ENCODE data around the gene MICB.
"Not testable (repeated sequence)": the region's sequence is repeated elsewhere in the genome, so short reads cannot be mapped to it uniquely, and the experiment has no call there.

MICB gene

DNA sequence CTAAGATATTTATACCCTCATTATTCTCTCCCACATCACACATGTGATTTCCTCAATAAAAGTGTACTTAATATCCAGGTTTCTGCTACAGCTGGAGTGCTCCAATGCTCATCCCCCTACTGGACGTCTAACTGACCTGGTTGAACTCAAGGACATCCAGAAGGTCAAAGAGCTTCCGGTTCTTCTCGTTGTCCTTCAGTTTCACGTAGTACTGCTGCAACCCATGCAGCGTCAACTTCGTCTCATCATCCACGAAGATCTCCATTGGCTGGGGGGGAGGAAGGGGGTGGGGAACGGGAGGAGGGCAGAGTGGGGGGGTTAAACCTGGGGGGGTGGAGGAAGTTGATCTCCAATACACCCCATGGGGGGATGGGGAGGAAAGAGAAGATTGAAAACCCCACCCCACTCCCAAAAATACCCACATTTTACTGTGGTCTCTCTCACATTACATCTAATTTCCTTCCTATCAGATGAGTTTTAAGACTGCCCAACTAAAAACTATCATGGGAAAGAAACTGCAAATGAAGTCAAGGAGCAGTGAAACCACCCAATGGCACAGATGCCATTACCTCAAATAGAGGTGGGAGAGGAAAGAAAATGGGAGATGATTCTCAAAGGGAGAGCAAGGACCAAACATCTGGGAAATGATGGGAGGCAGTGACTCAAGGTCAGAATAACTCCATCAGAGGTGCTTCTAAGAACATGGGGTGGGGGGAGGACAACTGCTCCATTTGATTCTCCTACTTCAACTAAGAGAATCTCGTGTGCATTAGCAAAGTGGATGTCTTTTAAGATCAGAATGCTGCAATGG is 34.9 kb downstream of the MICB start:
- in situ Hi-C loops (cut with MboI; ENCODE audit: low pct_unique_long_range_greater_than_20kb, low sequenced_read_pairs): no loop called here
- no peak for DNase-seq

DNA sequence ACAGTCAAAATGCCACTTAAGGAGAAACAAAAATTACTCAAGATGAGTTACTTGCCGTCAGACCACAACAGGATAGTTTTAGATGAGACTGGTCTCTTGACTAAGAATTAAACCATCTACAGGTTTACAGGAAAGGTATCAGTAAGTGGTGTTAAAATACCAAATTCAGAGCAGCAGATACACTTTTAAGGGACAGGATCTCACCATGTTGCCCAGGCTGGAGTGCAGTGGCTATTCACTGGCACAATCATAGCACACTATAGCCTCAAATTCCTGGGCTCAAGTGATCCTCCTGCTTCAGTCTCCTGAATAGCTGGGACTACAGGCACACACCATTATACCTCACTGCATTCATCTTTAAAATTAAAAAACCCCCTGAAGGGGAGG is 35.5 kb downstream of the MICB start:
- no peak for DNase-seq
- in situ Hi-C loops (cut with MboI; ENCODE audit: low pct_unique_long_range_greater_than_20kb, low sequenced_read_pairs): no loop called here

DNA sequence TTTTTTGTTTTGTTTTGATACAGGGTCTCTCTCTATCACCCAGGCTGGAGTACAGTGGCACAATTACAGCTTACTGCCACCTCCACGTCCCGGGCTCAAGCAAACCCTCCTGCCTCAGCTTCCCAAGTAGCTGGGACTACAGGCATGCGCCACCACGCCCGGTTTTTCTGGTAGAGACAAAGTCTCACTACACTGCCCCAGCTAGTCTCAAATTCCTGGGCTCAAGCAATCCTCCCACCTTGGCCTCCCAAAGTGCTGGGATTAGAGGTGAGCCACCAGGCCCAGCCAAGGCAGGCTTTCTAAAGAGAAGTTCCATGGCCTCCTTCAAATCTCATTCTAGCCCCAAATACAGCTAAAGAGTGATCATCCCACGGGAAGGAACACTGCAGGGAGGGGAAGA is 36.1 kb downstream of the MICB start:
- in situ Hi-C loops (cut with MboI; ENCODE audit: low pct_unique_long_range_greater_than_20kb, low sequenced_read_pairs): no loop called here
- no peak for DNase-seq

DNA sequence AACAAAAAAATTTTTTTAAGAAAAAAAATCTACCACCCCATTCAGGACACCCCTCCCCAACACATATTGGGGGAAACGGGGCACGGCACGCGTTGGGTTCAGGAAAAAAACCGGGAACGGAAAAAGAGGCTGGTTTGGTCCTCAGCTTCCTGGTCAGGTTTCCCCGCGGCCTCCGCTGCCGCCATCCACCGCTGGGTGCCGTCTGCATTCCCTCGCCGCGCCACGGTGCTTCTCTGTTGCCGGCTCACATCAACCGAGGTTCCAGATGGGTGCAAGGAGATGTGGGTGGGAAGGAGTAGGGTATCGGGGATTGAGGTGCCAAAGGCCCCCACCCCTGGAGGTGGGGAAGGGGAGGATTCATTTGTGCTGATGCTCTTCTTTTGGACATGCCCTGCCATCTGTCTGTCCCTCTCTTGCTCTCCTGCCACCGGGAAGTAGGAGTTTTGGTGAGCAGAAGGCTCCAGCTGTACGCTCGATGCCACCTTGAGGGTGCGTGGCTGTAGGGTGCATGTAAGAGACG is 36.6 kb downstream of the MICB start:
- in situ Hi-C loops (cut with MboI; ENCODE audit: low pct_unique_long_range_greater_than_20kb, low sequenced_read_pairs): no loop called here

DNA sequence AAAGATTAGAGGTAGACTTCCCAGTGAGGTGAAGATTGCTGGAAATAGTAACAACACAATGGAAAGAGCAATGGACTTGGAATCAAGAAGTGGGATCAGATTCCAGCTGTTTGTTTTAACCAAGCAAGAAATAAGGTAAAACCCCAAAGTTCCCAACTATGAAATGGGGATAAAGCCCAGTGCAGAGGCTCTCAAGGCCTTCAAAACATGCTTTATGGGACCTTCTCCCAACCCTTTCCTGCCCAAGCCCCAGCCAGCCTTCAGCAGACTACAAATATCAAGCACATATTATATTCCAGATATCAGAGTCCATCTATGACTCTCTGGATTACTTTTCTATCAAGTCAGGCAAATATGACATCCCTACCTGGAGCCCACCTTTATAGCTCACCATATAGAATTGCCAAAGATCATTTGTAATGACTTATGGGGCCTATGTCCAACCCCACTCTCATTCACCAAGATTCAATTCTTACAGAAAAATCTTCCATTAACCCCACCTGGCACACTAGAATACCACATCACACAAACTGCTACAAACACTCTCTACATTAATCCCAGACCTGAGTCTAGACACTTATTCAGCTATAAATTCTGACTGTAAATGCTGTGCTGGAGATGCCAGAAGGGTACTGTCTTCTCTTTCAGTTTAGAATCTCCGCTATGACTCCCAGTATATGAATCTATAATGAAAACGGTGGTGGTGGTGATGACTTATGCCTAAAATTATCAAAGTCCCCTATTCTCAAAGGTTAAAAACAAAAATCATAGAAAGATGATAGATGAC is 37.8 kb downstream of the MICB start:
- DNase-seq: no peak
- in situ Hi-C loops (cut with MboI; ENCODE audit: low pct_unique_long_range_greater_than_20kb, low sequenced_read_pairs): no loop called here

More for the DNA sequence above, 36.6 kb downstream of the MICB start:
- no peak for DNase-seq

DNA sequence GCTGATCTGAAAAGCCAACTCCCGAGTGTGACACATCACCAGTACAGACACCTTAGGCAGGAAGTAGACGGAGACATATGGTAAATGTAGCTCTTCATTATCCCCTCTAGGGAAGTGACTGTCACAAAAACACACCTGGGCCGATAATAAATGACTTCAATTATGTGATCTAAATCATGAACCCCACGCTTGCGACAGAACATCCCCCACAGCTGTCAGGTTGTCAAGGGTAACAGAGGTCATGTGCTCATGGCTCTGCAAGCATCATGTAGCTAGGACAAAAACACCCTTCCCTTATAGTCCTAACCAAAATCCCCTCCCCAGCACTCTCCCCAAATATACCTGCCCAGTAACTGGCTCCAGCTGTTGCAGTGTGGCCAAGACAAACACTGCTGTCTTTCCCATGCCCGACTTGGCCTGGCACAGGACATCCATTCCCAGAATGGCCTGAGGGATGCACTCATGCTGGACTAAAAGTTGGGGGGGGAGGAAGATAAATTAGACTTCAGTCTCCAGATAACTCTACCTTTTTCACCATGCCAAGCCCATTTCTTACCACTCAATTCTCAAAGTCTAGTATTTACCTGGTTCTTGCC is 41.0 kb downstream of the MICB start:
- in situ Hi-C loops (cut with MboI; ENCODE audit: low pct_unique_long_range_greater_than_20kb, low sequenced_read_pairs): no loop called here
- no peak for DNase-seq

DNA sequence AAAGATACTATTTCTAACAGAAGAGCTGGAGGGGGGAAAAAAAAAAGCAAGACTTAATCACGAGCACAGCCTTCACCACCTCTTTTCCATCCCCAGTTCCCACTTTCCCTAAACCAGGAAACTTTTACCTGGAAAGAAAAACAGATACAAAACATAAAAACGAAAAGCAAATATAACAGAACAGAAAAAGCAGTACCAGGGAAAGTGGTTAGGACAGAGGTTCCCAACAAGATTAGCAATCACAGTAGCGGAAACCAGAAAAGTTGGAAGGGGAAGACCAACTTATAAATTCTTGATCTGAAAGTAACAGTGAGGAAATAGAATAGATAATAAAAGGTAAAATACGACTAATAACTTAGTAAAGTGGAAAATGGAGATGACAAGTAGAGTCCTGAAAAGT is 42.7 kb downstream of the MICB start:
- in situ Hi-C loops (cut with MboI; ENCODE audit: low pct_unique_long_range_greater_than_20kb, low sequenced_read_pairs): no loop called here
- no peak for DNase-seq

DNA sequence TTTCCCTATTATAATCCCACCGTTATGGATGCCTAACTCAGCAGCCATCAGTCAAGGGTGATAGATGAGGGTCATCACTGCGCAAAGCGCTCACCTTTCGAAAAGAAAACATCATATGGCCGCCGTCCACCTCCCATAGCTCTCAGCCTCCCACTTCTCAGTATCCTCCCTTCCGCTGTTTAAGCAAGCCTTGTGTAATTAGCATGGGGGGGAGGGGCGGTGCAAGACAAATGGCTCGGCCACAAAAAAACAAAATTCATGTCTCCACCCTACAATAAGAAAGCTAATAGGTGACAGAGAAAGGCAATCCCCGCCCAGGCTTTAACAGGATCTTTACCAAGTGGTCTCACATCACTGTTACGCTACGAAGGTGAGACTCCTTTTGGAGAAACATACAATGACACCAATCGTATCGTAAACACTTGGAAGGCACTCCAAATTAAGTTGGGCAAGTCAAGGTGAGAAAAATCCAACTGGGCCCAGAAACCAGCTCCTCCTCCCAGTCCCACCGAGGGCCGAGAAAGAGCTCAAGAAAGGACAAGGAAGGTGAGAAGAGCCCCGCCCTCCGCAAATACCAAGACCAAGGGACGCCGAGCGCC is 43.2 kb downstream of the MICB start:
- in situ Hi-C loops (cut with MboI; ENCODE audit: low pct_unique_long_range_greater_than_20kb, low sequenced_read_pairs): no loop called here
- peak; percentile 75 for DNase-seq

DNA sequence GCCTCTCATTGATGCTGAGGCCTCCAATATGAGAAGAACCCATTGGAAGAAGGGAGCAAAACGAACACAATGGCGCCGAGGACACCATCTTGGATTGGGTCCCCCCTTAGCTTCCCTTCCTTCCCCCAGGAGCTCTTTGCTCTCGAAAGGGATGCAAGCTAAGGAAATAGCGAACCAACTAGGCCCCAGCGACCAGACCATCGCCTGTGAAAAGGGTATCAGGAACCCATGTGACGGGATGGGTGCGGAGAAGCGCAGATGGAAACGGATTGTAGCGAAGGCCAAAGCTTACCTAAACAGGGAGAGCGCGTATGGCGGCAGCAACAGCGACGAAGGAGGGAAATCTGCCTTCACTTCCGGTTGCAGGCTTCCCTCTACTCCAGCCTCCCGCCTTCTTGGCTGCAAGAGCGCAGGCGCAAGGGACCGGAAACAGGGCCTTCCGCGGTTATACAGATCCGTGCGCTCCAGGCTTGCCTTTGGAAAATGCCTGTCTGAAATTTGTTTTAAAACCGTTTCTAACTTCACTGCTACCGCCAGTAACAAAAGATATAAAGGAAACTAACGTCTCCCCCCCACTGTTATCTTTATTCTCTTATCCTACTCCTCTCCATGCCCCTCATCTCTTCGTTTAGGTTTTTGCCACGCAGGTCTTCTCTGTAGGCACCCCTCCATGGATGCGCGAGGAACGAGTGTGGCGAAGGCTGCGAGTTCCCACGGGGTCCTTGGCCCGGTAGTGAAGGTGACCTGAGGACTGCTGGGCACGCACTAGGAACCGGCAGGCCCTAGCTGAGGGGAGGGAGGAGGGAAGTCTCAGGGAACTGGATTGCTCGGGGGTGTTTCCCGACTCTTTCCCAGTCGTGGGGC is 43.9 kb downstream of the MICB start, which contains the start of gene DDX39B:
Gene DDX39B, minus strand, starts transcription at position 346 of the 864 bp plus-strand sequence. CDS start 1,471 bp downstream, outside the sequence.
- DNase-seq: peak; percentile 98
- in situ Hi-C loops (cut with MboI; ENCODE audit: low pct_unique_long_range_greater_than_20kb, low sequenced_read_pairs): no loop called here

DNA sequence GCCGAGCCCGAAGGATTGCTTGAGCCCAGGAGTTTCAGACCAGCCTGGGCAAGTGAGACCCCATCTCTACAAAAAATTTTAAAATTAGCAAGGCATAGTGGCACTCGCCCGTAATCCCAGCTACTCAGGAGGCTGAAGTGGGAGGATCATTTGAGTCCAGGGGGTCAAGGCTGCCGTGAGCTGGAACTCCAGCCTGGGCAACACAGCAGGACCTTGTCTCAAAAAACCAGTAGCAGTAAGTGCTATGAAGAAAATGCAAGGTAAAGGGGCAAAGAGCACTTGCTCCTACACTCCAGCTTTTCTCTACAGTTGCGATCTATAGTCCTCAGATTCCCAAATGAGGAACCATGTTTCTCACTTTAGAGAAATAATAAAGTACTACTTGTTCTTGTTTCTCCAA is 45.7 kb downstream of the MICB start:
- in situ Hi-C loops (cut with MboI; ENCODE audit: low pct_unique_long_range_greater_than_20kb, low sequenced_read_pairs): no loop called here
- no peak for DNase-seq

DNA sequence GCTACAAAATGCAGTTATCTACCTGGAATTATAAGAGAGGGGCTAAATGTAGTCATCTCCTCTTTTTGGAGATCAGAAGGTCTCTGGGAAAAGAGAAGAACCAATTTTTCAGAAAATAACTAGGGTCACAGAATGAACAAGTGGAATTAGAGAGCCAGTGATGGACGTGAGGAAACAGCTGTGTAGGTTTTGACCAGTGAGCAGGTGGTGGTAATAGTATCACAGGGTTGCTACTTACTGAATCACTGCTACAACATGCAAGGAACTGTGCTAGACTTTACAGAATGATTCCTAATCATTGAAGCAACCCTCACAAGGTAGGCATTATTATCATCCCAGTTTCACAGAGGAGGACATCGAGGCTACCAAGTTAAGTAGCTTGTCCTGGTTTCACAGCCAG is 46.7 kb downstream of the MICB start:
- in situ Hi-C loops (cut with MboI; ENCODE audit: low pct_unique_long_range_greater_than_20kb, low sequenced_read_pairs): no loop called here
- no peak for DNase-seq

DNA sequence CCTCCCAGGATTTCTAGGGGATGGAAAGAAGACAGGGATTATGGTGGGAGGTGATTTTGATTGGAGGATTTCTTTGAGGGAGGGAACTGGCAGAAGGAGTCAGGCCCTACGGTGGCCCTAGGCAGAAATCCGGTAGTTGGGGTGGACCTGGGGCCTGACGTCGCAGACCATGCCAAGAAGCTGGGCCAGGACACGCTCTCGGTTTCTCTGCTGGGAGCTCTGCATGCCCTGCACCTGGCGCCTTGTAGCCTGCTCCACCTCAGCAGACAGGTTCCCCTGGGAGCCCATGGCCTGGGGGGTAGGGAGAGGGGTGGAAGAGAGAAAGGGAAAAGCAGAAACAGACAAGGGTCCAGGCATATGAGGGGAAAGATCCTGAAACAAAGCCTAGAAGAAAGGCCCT is 47.3 kb downstream of the MICB start:
- in situ Hi-C loops (cut with MboI; ENCODE audit: low pct_unique_long_range_greater_than_20kb, low sequenced_read_pairs): no loop called here
- no peak for DNase-seq

DNA sequence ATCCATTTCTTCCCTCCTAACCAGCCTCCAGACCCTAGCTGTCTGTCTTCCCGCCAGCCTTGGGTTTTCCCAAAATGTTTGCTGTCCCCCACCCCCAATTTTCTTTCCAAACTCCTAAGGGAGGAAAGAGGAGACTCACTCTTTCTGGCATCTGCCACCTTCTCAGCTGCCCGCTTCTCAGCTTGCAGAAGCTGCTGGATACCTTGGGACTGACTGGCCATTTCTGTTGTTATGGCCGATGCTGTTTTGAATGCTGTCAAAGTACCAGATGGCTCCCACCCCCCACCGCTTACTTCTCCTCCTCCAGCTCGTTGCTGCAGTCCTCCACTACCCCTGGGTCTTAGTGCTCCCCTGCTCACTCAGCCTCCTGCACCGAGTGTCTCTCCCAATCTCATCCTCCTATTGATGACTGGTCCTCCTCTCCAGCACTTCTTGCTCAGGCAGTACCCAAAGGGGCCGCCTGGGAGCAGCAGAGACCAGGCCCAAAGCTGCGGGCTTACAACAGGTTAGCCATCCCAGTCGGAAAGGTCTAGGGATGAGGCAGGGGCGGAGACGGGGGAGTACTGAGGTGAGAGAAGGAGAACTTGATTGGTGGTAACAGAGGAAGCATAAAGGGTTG is 48.5 kb downstream of the MICB start, which contains the start of gene ATP6V1G2:
Gene ATP6V1G2, minus strand, starts transcription at position 270 of the 619 bp plus-strand sequence. Its CDS starts 49 bp downstream, at position 221.
- in situ Hi-C loops (cut with MboI; ENCODE audit: low pct_unique_long_range_greater_than_20kb, low sequenced_read_pairs): no loop called here
- peak; percentile 96 for DNase-seq

DNA sequence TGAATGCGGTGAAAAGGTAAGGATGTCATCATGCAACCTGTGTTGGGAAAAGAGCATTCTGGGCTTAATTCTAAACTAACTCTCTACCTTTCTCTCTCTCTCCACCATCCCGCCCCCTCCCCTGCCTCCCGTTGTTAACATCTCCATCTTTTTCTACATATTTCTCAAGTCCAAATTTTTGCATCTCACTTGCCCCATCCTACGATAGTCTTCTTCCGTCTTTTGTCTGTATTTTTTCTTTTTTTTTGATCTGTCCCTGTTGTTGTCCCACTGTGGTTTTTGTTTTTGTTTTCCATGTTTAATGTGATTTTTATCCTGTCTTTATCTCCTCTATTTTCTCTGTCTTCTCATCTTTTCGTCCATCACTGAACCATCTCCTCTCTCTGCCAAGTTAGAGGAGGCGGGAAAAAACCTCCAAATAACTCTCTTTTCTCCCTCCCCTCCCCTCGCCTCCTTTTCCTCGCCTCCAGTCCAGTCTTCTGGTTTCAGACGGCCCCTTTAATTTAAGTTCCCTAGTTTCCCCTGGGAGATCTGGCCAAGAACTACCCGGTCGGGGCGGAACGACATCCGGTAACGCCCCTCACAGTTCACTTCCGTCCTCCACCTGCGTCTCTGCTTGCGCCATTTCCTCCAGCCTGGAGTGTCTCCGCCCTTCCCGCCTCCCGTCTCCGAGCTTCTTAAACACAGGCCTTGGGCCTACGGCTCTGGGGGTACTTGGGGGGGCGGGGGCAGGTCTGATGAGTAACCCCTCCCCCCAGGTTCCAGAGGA is 49.2 kb downstream of the MICB start, which contains the start of gene NFKBIL1:
Gene NFKBIL1, plus strand, starts transcription at position 651 of the 769 bp plus-strand sequence. Its CDS starts 87 bp downstream, at position 738.
- peak; percentile 99 for DNase-seq
- in situ Hi-C loops (cut with MboI; ENCODE audit: low pct_unique_long_range_greater_than_20kb, low sequenced_read_pairs): no loop called here

DNA sequence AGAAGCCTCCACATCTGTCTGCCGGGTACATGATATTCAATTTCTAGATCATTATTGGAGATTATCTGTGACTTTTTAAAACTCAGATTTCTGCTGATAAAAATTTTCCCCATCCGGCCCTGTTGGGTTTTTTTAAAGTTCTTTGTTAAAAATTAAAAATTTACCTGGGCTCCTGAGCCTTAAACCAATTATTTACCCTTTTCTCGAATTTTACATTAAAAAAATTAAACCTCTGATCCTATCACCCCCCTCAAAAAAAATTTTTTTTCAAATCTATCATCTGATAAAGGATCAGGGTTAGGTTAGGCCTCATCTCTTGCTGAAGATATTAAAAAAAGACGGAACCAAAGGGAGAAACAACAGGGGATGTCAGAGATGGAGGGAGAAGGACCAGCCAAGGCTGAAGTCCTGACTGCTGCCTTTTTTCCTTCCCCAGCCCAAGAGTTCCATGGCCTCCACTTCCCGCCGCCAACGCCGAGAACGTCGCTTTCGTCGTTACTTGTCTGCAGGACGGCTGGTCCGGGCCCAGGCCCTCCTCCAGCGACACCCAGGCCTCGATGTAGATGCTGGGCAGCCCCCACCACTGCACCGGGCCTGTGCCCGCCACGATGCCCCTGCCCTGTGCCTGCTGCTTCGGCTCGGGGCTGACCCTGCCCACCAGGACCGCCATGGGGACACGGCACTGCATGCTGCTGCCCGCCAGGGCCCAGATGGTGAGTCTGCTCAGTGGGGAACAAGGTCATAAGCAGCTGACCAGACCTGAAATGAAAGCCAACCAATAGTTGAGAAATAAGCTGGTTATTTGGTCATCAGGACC is 50.0 kb downstream of the MICB start:
- DNase-seq: no peak
- in situ Hi-C loops (cut with MboI; ENCODE audit: low pct_unique_long_range_greater_than_20kb, low sequenced_read_pairs): no loop called here

DNA sequence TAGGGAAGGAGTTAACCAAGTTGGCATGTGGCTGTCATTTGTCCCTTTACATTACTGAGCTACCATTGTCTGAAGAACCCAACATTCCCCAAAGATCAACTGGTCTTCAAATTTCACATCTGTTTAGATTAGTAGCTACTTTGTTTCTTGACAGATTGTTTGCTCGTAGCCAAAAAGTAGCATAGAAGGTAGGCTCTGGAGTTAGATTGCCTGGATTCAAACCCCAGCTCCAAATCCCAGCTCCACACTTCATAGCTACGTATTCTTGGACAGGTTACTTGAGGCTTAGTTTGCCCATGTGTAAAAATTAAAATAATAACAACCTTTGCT is 50.6 kb downstream of the MICB start:
- in situ Hi-C loops (cut with MboI; ENCODE audit: low pct_unique_long_range_greater_than_20kb, low sequenced_read_pairs): no loop called here
- no peak for DNase-seq

DNA sequence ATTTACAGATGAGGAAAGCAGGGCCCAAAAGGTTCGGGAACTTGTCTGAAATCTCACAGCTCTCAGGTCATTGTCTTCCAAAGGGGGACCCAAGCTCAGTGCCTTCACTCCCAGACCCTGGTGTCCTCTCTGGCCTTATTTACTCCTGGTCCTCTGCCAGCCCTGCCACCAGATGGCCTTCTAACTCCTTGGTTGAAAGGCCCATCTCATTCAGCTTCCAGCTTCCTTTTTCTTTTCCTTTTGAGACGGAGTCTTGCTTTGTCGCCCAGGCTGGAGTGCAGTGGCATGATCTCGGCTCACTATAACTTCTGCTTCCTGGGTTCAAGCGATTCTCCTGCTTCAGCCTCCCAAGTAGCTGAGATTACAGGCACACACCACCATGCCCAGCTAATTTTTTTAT is 53.4 kb downstream of the MICB start:
- DNase-seq: peak; percentile 90
- in situ Hi-C loops (cut with MboI; ENCODE audit: low pct_unique_long_range_greater_than_20kb, low sequenced_read_pairs): not testable (repeated sequence)
